ENCODE data around the gene RAPGEF1.
"Not testable (repeated sequence)": the region's sequence is repeated elsewhere in the genome, so short reads cannot be mapped to it uniquely, and the experiment has no call there.

The RAPGEF1 gene

GRCh38 chr9:131667576-131667975, 72.3 kb downstream of the RAPGEF1 start:
- DNase-seq = no peak

- DNase-seq = no peak
These were observed 73.1 kb downstream of the RAPGEF1 start for GRCh38 chr9:131666774-131667173.

GRCh38 chr9:131666029-131666428, 73.8 kb downstream of the RAPGEF1 start:
- no peak for DNase-seq

GRCh38 chr9:131663288-131663687, 76.6 kb downstream of the RAPGEF1 start:
- no peak for DNase-seq

GRCh38 chr9:131662289-131662621, 77.6 kb downstream of the RAPGEF1 start:
- not testable (repeated sequence) for DNase-seq

- no peak for DNase-seq
These were observed 78.1 kb downstream of the RAPGEF1 start for GRCh38 chr9:131661568-131662288.

GRCh38 chr9:131660466-131661405, 79.1 kb downstream of the RAPGEF1 start:
- no peak for DNase-seq

GRCh38 chr9:131658377-131659129, 81.3 kb downstream of the RAPGEF1 start:
- no peak for DNase-seq

GRCh38 chr9:131657940-131658339, 81.9 kb downstream of the RAPGEF1 start:
- no peak for DNase-seq

GRCh38 chr9:131657456-131657855, 82.4 kb downstream of the RAPGEF1 start:
- DNase-seq = no peak

- DNase-seq = no peak
These were observed 82.9 kb downstream of the RAPGEF1 start for GRCh38 chr9:131657037-131657377.

GRCh38 chr9:131656356-131657036, 83.4 kb downstream of the RAPGEF1 start:
- DNase-seq = peak; percentile 100

- DNase-seq = not testable (repeated sequence)
These were observed 85.5 kb downstream of the RAPGEF1 start for GRCh38 chr9:131654369-131654768.

- no peak for DNase-seq
These were observed 88.3 kb downstream of the RAPGEF1 start for GRCh38 chr9:131651599-131651998.

- no peak for DNase-seq
These were observed 88.7 kb downstream of the RAPGEF1 start for GRCh38 chr9:131651160-131651559.

- no peak for DNase-seq
These were observed 89.6 kb downstream of the RAPGEF1 start for GRCh38 chr9:131650254-131650653.

GRCh38 chr9:131649646-131650045, 90.2 kb downstream of the RAPGEF1 start:
- no peak for DNase-seq

- DNase-seq = no peak
These were observed 94.6 kb downstream of the RAPGEF1 start for GRCh38 chr9:131645078-131645776.

GRCh38 chr9:131642496-131643083, 97.3 kb downstream of the RAPGEF1 start:
- no peak for DNase-seq

GRCh38 chr9:131641618-131642495, 98.0 kb downstream of the RAPGEF1 start:
- DNase-seq = no peak

Data from Kasumi-1 (cell line).